ENCODE data around the gene CHMP5.

DNA sequence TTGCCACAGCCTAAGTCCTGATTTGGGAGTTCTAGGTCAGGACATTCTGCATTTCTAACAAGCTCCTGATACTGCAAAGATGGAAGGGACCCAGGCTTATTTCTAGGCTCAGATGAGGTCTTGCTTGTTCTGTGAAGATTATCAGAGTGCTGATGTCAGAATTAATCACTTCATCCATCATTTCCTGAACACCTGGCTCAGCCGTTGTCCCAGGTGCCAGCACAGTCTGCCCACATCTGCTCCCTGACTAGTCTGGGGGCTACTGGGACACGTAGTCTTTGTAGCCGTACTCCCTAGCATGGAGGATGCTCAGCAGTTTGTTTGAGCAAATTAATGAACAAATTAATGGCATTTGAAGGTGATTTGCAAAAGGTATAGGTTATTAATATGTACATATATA is 42.8 kb upstream of the CHMP5 start:
- TF ChIP-seq, protein P1, sequence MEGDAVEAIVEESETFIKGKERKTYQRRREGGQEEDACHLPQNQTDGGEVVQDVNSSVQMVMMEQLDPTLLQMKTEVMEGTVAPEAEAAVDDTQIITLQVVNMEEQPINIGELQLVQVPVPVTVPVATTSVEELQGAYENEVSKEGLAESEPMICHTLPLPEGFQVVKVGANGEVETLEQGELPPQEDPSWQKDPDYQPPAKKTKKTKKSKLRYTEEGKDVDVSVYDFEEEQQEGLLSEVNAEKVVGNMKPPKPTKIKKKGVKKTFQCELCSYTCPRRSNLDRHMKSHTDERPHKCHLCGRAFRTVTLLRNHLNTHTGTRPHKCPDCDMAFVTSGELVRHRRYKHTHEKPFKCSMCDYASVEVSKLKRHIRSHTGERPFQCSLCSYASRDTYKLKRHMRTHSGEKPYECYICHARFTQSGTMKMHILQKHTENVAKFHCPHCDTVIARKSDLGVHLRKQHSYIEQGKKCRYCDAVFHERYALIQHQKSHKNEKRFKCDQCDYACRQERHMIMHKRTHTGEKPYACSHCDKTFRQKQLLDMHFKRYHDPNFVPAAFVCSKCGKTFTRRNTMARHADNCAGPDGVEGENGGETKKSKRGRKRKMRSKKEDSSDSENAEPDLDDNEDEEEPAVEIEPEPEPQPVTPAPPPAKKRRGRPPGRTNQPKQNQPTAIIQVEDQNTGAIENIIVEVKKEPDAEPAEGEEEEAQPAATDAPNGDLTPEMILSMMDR (IDR thresholded peaks at IDR 0.05), result no peak
- TF ChIP-seq POLR2A (IDR thresholded peaks at IDR 0.05) (no peak), POLR2AphosphoS5 (IDR thresholded peaks at IDR 0.05) (no peak), EP300 (IDR thresholded peaks at IDR 0.05) (no peak)
